SK-N-SH treated with all-trans-retinoic acid at 6 μM for 48 hours (cell line): ENCODE data around the gene SMAD9.
A peak's percentile ranks its signal among the peaks of the same experiment; 100 is the strongest.

Experiments
- ATAC-seq: fragments of 200-7000 bp; cut with Tn5 transposase; 3 replicates; pipeline ENCODE4 v1.9.1; 2020; ENCODE audit warnings: mild to moderate bottlenecking, moderate library complexity
- ARNTL ChIP-seq: fragments of 450-650 bp; formaldehyde crosslinking; IDR thresholded peaks from 2 replicates; pipeline ENCODE4 v1.5.0; 2020; ENCODE audit warnings: low read depth, mild to moderate bottlenecking, moderate library complexity, borderline replicate concordance
- BACH2 ChIP-seq: fragments of 250-450 bp; sonication (Bioruptor Pico); IDR thresholded peaks from 2 replicates; pipeline ENCODE4 v1.9.0; 2021; ENCODE audit warnings: mild to moderate bottlenecking, borderline replicate concordance
- CREB5 ChIP-seq: fragments of 250-450 bp; sonication (Bioruptor Pico); IDR thresholded peaks from 2 replicates; pipeline ENCODE4 v1.5.1; 2020; ENCODE audit warnings: low read depth, mild to moderate bottlenecking, moderate library complexity
- CSDC2 ChIP-seq: fragments of 250-450 bp; sonication (Bioruptor Pico); IDR thresholded peaks from 2 replicates; pipeline ENCODE4 v1.5.0; 2020; ENCODE audit warnings: mild to moderate bottlenecking, moderate library complexity
- CSRNP3 ChIP-seq: fragments of 250-450 bp; sonication (Bioruptor Pico); IDR thresholded peaks from 2 replicates; pipeline ENCODE4 v1.5.1; 2021; ENCODE audit warnings: mild to moderate bottlenecking, moderate library complexity
- ESRRG ChIP-seq: fragments of 250-450 bp; sonication (Bioruptor Pico); IDR thresholded peaks from 2 replicates; pipeline ENCODE4 v1.6.1; 2021; ENCODE audit warnings: mild to moderate bottlenecking
- OSR1 ChIP-seq: fragments of 250-450 bp; sonication (Bioruptor Pico); IDR thresholded peaks from 2 replicates; pipeline ENCODE4 v1.8.0; 2022; ENCODE audit warnings: moderate library complexity, mild to moderate bottlenecking, inconsistent platforms
- PATZ1 ChIP-seq: fragments of 250-450 bp; sonication (Bioruptor Pico); IDR thresholded peaks from 2 replicates; pipeline ENCODE4 v1.8.0; 2020; ENCODE audit warnings: mild to moderate bottlenecking, moderate library complexity, borderline replicate concordance
- POU6F1 ChIP-seq: fragments of 250-450 bp; sonication (Bioruptor Pico); IDR thresholded peaks from 2 replicates; pipeline ENCODE4 v1.8.0; 2021; ENCODE audit warnings: low read depth, mild to moderate bottlenecking, moderate library complexity, borderline replicate concordance
- RARB ChIP-seq: fragments of 250-450 bp; sonication (Bioruptor Pico); IDR thresholded peaks from 2 replicates; pipeline ENCODE4 v1.8.0; 2021; ENCODE audit warnings: mild to moderate bottlenecking, moderate library complexity
- SNAI2 ChIP-seq: fragments of 250-450 bp; sonication (Bioruptor Pico); IDR thresholded peaks from 2 replicates; pipeline ENCODE4 v1.5.0; 2020; ENCODE audit warnings: mild to moderate bottlenecking, moderate library complexity
- TCF4 ChIP-seq: fragments of 250-450 bp; sonication (Bioruptor Pico); IDR thresholded peaks from 2 replicates; pipeline ENCODE4 v1.8.0; 2021; ENCODE audit warnings: mild to moderate bottlenecking, moderate library complexity, borderline replicate concordance
- TOX ChIP-seq: fragments of 250-450 bp; sonication (Bioruptor Pico); IDR thresholded peaks from 2 replicates; pipeline ENCODE4 v1.8.0; 2021; ENCODE audit warnings: mild to moderate bottlenecking, moderate library complexity, borderline replicate concordance
- TSHZ2 ChIP-seq: fragments of 250-450 bp; sonication (Bioruptor Pico); IDR thresholded peaks from 2 replicates; pipeline ENCODE4 v1.5.0; 2020; ENCODE audit warnings: mild to moderate bottlenecking, moderate library complexity
- ZC3H10 ChIP-seq: fragments of 250-450 bp; sonication (Bioruptor Pico); IDR thresholded peaks from 2 replicates; pipeline ENCODE4 v1.5.1; 2021; ENCODE audit warnings: mild to moderate bottlenecking, moderate library complexity
- ZFP3 ChIP-seq: fragments of 250-450 bp; sonication (Bioruptor Pico); IDR thresholded peaks from 2 replicates; pipeline ENCODE4 v1.5.0; 2020; ENCODE audit warnings: mild to moderate bottlenecking, moderate library complexity
- ZNF565 ChIP-seq: fragments of 450-650 bp; formaldehyde crosslinking; conservative IDR thresholded peaks from 2 replicates; pipeline ENCODE4 v1.5.0; 2020; ENCODE audit warnings: low read depth, mild to moderate bottlenecking, moderate library complexity
- ZNF70 ChIP-seq: fragments of 450-650 bp; formaldehyde crosslinking; IDR thresholded peaks from 2 replicates; pipeline ENCODE4 v1.5.0; 2020; ENCODE audit warnings: mild to moderate bottlenecking, moderate library complexity
- ZNF8 ChIP-seq: fragments of 450-650 bp; formaldehyde crosslinking; IDR thresholded peaks from 2 replicates; pipeline ENCODE4 v1.5.0; 2020; ENCODE audit warnings: mild to moderate bottlenecking, moderate library complexity

The SMAD9 gene

GRCh38 chr13:36820222-36820621 lies 99.8 kb downstream of the SMAD9 start:
- TF ChIP-seq PATZ1 (no peak), ZNF565 (CRISPR knock-in tag) (no peak), TCF4 (no peak), ZNF70 (CRISPR knock-in tag) (no peak), RARB (no peak), ZNF8 (CRISPR knock-in tag) (no peak)
- peak; percentile 5; the same call in 2 of the 3 replicates for ATAC-seq

- peak; percentile 34 for ATAC-seq
- TF ChIP-seq CREB5 (CRISPR knock-in tag) (no peak), CSDC2 (CRISPR knock-in tag) (no peak), ZFP3 (CRISPR knock-in tag) (no peak), TSHZ2 (CRISPR knock-in tag) (no peak), TCF4 (no peak), ESRRG (no peak), ARNTL (CRISPR knock-in tag) (no peak), ZNF70 (CRISPR knock-in tag) (no peak), RARB (no peak), POU6F1 (CRISPR knock-in tag) (no peak), ZNF565 (CRISPR knock-in tag) (no peak), SNAI2 (CRISPR knock-in tag) (no peak), PATZ1 (no peak)
Observed at GRCh38 chr13:36819739-36820090, 100.3 kb downstream of the SMAD9 start.

- ATAC-seq, result peak; percentile 93
- no peak for TF ChIP-seq ZFP3 (CRISPR knock-in tag)
- no peak for TF ChIP-seq TOX
- no peak for TF ChIP-seq POU6F1 (CRISPR knock-in tag)
- TF ChIP-seq ARNTL (CRISPR knock-in tag), result no peak
- TF ChIP-seq TCF4, result no peak
- TF ChIP-seq ZNF565 (CRISPR knock-in tag), result no peak
- no peak for TF ChIP-seq OSR1
- TF ChIP-seq RARB, result no peak
- TF ChIP-seq ZC3H10 (CRISPR knock-in tag), result no peak
- no peak for TF ChIP-seq ZNF8 (CRISPR knock-in tag)
- TF ChIP-seq ESRRG, result no peak
- TF ChIP-seq BACH2 (CRISPR knock-in tag), result no peak
- no peak for TF ChIP-seq CSRNP3 (CRISPR knock-in tag)
Observed at GRCh38 chr13:36818804-36819738, 101.0 kb downstream of the SMAD9 start, which contains the start of gene RFXAP. Gene RFXAP (plus strand): TSS chr13:36819222. CDS start chr13:36819358, 136 bp downstream.
